Mammary epithelial cell (primary cell): Measurements from ENCODE around the gene RET.

Experiments
- EZH2 ChIP-seq: IDR thresholded peaks from 2 replicates; pipeline ENCODE4 v1.6.1; 2012; ENCODE audit warnings: low read length, inconsistent platforms, borderline replicate concordance
- TF ChIP-seq, protein P1 (sequence below), 2 donors: IDR thresholded peaks in 1 of 2; conservative IDR thresholded peaks in 1 of 2; 2 replicates each; pipeline ENCODE4 v1.5.1; 2011 to 2012; ENCODE audit warnings: inconsistent platforms in 2 of 2, low read length in 2 of 2, mild to moderate bottlenecking in 2 of 2, control low read depth in 1 of 2, low read depth in 1 of 2; ENCODE audit not compliant: insufficient read depth in 1 of 2; ENCODE audit errors: extremely low read depth in 1 of 2

DNA sequence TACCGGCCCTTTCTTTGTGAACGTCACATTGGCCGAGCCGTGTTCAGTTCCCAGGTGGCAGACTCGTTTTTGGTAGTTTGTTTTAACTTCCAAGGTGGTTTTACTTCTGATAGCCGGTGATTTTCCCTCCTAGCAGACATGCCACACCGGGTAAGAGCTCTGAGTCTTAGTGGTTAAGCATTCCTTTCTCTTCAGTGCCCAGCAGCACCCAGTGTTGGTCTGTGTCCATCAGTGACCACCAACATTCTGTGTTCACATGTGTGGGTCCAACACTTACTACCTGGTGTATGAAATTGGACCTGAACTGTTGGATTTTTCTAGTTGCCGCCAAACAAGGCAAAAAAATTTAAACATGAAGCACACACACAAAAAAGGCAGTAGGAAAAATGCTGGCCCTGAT lies 51.5 kb downstream of the RET start:
- TF ChIP-seq, protein P1, sequence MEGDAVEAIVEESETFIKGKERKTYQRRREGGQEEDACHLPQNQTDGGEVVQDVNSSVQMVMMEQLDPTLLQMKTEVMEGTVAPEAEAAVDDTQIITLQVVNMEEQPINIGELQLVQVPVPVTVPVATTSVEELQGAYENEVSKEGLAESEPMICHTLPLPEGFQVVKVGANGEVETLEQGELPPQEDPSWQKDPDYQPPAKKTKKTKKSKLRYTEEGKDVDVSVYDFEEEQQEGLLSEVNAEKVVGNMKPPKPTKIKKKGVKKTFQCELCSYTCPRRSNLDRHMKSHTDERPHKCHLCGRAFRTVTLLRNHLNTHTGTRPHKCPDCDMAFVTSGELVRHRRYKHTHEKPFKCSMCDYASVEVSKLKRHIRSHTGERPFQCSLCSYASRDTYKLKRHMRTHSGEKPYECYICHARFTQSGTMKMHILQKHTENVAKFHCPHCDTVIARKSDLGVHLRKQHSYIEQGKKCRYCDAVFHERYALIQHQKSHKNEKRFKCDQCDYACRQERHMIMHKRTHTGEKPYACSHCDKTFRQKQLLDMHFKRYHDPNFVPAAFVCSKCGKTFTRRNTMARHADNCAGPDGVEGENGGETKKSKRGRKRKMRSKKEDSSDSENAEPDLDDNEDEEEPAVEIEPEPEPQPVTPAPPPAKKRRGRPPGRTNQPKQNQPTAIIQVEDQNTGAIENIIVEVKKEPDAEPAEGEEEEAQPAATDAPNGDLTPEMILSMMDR (conservative IDR thresholded peaks at IDR 0.05 in 1 of 2, IDR thresholded peaks at IDR 0.05 in 1 of 2; ENCODE audit: extremely low read depth in 1 of 2, insufficient read depth in 1 of 2, low read depth in 1 of 2, low read length in 2 of 2) = no peak
- TF ChIP-seq EZH2 = no peak
